Activated CD8-positive, alpha-beta memory T cell treated with anti-CD3 and anti-CD28 coated beads for 24 hours (primary cell): Measurements from ENCODE around the gene ZNF526.

Experiments used
- DNase-seq: peaks from one replicate; pipeline ENCODE4 v3.0.0-alpha.2; 2020

The ZNF526 gene

GRCh38 chr19:42224940-42225717, 5.0 kb downstream of the ZNF526 start:
- DNase-seq, result no peak

- no peak for DNase-seq
These were observed 5.7 kb downstream of the ZNF526 start for GRCh38 chr19:42225718-42226292.

GRCh38 chr19:42226886-42227285, 6.8 kb downstream of the ZNF526 start:
- DNase-seq, result no peak

GRCh38 chr19:42228641-42229040, 8.5 kb downstream of the ZNF526 start:
- no peak for DNase-seq

- no peak for DNase-seq
These were observed 9.3 kb downstream of the ZNF526 start for GRCh38 chr19:42229301-42229854.

- no peak for DNase-seq
These were observed 9.8 kb downstream of the ZNF526 start for GRCh38 chr19:42229855-42230351.

GRCh38 chr19:42230571-42230970, 10.5 kb downstream of the ZNF526 start:
- DNase-seq, result no peak

GRCh38 chr19:42232435-42232834, 12.3 kb downstream of the ZNF526 start:
- DNase-seq, result no peak

- DNase-seq, result no peak
These were observed 13.0 kb downstream of the ZNF526 start for GRCh38 chr19:42233106-42233505.

- DNase-seq, result no peak
These were observed 13.7 kb downstream of the ZNF526 start for GRCh38 chr19:42233678-42234292.

GRCh38 chr19:42234364-42234763, 14.3 kb downstream of the ZNF526 start:
- no peak for DNase-seq

GRCh38 chr19:42235181-42235580, 15.1 kb downstream of the ZNF526 start:
- no peak for DNase-seq

GRCh38 chr19:42239544-42240220, 19.6 kb downstream of the ZNF526 start:
- DNase-seq, result no peak

GRCh38 chr19:42241279-42241678, 21.2 kb downstream of the ZNF526 start:
- no peak for DNase-seq

GRCh38 chr19:42242069-42242511, 22.0 kb downstream of the ZNF526 start:
- DNase-seq, result no peak

GRCh38 chr19:42242512-42243409, 22.6 kb downstream of the ZNF526 start, which contains the start of gene GSK3A:
Gene GSK3A (minus strand): TSS chr19:42242602. CDS start chr19:42242465, 137 bp downstream.
- DNase-seq, result peak; percentile 97

- peak; percentile 95 for DNase-seq
These were observed 24.5 kb downstream of the ZNF526 start for GRCh38 chr19:42244347-42245220.

- no peak for DNase-seq
These were observed 25.1 kb downstream of the ZNF526 start for GRCh38 chr19:42245231-42245630.

GRCh38 chr19:42246143-42246921, 26.2 kb downstream of the ZNF526 start:
- no peak for DNase-seq
